ENCODE measurements around the gene DOK5.

DOK5 gene

GRCh38 chr20:54650052-54650719 lies 174.8 kb downstream of the DOK5 start:
- no peak for DNase-seq

GRCh38 chr20:54651252-54651651 lies 175.9 kb downstream of the DOK5 start:
- no peak for DNase-seq

GRCh38 chr20:54654450-54654849 lies 179.1 kb downstream of the DOK5 start:
- DNase-seq, result no peak

GRCh38 chr20:54657268-54657826 lies 182.0 kb downstream of the DOK5 start:
- no peak for DNase-seq

- DNase-seq, result no peak
These were observed 183.1 kb downstream of the DOK5 start for GRCh38 chr20:54658525-54658924.

GRCh38 chr20:54661265-54661664 lies 185.9 kb downstream of the DOK5 start:
- no peak for DNase-seq

GRCh38 chr20:54661880-54662465 lies 186.6 kb downstream of the DOK5 start:
- DNase-seq, result no peak

GRCh38 chr20:54665812-54666211 lies 190.4 kb downstream of the DOK5 start:
- DNase-seq, result no peak

GRCh38 chr20:54668271-54669039 lies 193.1 kb downstream of the DOK5 start:
- DNase-seq, result no peak

- DNase-seq, result no peak
These were observed 193.6 kb downstream of the DOK5 start for GRCh38 chr20:54669040-54669363.

- DNase-seq, result no peak
These were observed 202.9 kb downstream of the DOK5 start for GRCh38 chr20:54678253-54678652.

GRCh38 chr20:54680439-54680838 lies 205.0 kb downstream of the DOK5 start:
- DNase-seq, result no peak

GRCh38 chr20:54680872-54681619 lies 205.7 kb downstream of the DOK5 start:
- DNase-seq, result peak; percentile 41

- DNase-seq, result no peak
These were observed 206.5 kb downstream of the DOK5 start for GRCh38 chr20:54681869-54682268.

GRCh38 chr20:54688476-54688875 lies 213.1 kb downstream of the DOK5 start:
- no peak for DNase-seq

- DNase-seq, result no peak
These were observed 214.9 kb downstream of the DOK5 start for GRCh38 chr20:54690323-54690722.

GRCh38 chr20:54691327-54691726 lies 215.9 kb downstream of the DOK5 start:
- DNase-seq, result no peak

- DNase-seq, result no peak
These were observed 216.9 kb downstream of the DOK5 start for GRCh38 chr20:54692168-54692887.

- DNase-seq, result no peak
These were observed 219.1 kb downstream of the DOK5 start for GRCh38 chr20:54694516-54694915.

GRCh38 chr20:54698373-54698772 lies 223.0 kb downstream of the DOK5 start:
- no peak for DNase-seq
